ENCODE results near the gene CCDC57. TPM values are rescaled to one million over a fixed set of nuclear protein-coding genes. Genes with fewer than 3 reads are reported as not detected.
A peak's percentile ranks its signal among the peaks of the same experiment; 100 is the strongest.

CCDC57 gene
- total RNA-seq, 1 donor, result 21.0 TPM

GRCh38 chr17:82226146-82226808, 13.6 kb upstream of the CCDC57 start:
- Histone ChIP-seq H3K36me3 (ENCODE audit: insufficient read depth, low read length) (no peaks in the 10 kb centered on the region), H3K4me3 (ENCODE audit: insufficient read depth, low read length) (no peak overlapping the region), H3K4me2 (ENCODE audit: insufficient read depth, low read length) (no peak overlapping the region), H3K27me3 (ENCODE audit: insufficient read depth, low read length) (no peaks in the 10 kb centered on the region), H3K9me3 (ENCODE audit: low read depth, low read length) (no peaks in the 10 kb centered on the region), H3K79me2 (ENCODE audit: insufficient read depth, low read length) (peaks cover 24% of the 10 kb centered on the region), H3K27ac (ENCODE audit: low read depth, low read length) (no peak overlapping the region), H2AFZ (ENCODE audit: low read length) (no peak overlapping the region), H4K20me1 (ENCODE audit: insufficient read depth, low read length) (peaks cover 17% of the 10 kb centered on the region), H3K4me1 (ENCODE audit: insufficient read depth, low read length) (no peaks in the 10 kb centered on the region)
- no peak for TF ChIP-seq CTCF (IDR thresholded peaks at IDR 0.05; ENCODE audit: extremely low read depth, low read depth, low read length)
- DNase-seq (ENCODE audit: insufficient read length, low spot score, missing footprints), result peak; percentile 47

DNA sequence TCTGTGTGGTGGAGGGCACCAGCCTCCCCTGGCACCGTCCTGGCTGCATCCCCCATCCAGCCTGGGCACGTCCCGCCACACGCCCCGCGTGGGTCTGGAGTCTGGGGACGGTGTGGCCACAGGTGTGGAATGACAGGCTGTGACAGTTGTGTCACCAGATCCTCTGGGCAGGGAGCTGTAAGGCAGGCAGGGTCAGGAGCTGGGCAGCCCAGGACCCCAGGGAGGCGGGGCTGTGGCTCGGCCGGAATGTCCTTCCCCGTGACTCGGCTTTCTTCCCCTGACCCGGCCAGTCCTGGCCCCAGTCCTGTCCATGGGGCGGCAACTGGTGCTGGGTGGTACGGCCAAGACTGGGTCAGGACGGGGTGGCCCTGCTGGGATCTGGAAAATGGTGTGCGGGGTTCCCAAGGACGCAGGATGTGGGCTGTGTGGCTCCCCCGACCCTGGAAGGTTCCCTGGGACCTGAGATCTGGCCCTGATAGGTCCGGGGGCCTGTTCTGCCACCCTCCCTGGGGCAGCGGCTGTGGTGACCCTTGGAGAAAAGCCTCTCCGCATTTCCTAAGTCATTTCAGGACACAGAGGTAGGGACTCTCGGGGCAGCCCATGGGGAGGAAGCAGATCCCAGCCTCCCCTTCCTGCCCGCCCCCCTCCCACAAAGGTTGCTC, 12.9 kb upstream of the CCDC57 start:
- no peaks in the 10 kb centered on the region for H3K27me3 ChIP-seq (ENCODE audit: insufficient read depth, low read length)
- no peaks in the 10 kb centered on the region for H3K9me3 ChIP-seq (ENCODE audit: low read depth, low read length)
- TF ChIP-seq CTCF (IDR thresholded peaks at IDR 0.05; ENCODE audit: extremely low read depth, low read depth, low read length), result no peak
- no peaks in the 10 kb centered on the region for H3K36me3 ChIP-seq (ENCODE audit: insufficient read depth, low read length)
- peak; percentile 91 for DNase-seq (ENCODE audit: insufficient read length, low spot score, missing footprints)
- no peak overlapping the region for H3K27ac ChIP-seq (ENCODE audit: low read depth, low read length)
- H4K20me1 ChIP-seq (ENCODE audit: insufficient read depth, low read length), result peaks cover 12% of the 10 kb centered on the region
- no peak overlapping the region for H3K4me3 ChIP-seq (ENCODE audit: insufficient read depth, low read length)
- H3K4me2 ChIP-seq (ENCODE audit: insufficient read depth, low read length), result no peak overlapping the region
- no peak overlapping the region for H2AFZ ChIP-seq (ENCODE audit: low read length)
- no peaks in the 10 kb centered on the region for H3K4me1 ChIP-seq (ENCODE audit: insufficient read depth, low read length)
- H3K79me2 ChIP-seq (ENCODE audit: insufficient read depth, low read length), result peaks cover 16% of the 10 kb centered on the region

GRCh38 chr17:82224666-82225065, 12.0 kb upstream of the CCDC57 start:
- H3K4me3 ChIP-seq (ENCODE audit: insufficient read depth, low read length), result no peak overlapping the region
- H3K27ac ChIP-seq (ENCODE audit: low read depth, low read length), result no peak overlapping the region
- TF ChIP-seq CTCF (IDR thresholded peaks at IDR 0.05; ENCODE audit: extremely low read depth, low read depth, low read length), result no peak
- peaks cover 4% of the 10 kb centered on the region for H4K20me1 ChIP-seq (ENCODE audit: insufficient read depth, low read length)
- H3K36me3 ChIP-seq (ENCODE audit: insufficient read depth, low read length), result no peaks in the 10 kb centered on the region
- H3K4me1 ChIP-seq (ENCODE audit: insufficient read depth, low read length), result no peaks in the 10 kb centered on the region
- DNase-seq (ENCODE audit: insufficient read length, low spot score, missing footprints), result peak; percentile 43
- H3K4me2 ChIP-seq (ENCODE audit: insufficient read depth, low read length), result no peak overlapping the region
- no peaks in the 10 kb centered on the region for H3K27me3 ChIP-seq (ENCODE audit: insufficient read depth, low read length)
- peaks cover 8% of the 10 kb centered on the region for H3K79me2 ChIP-seq (ENCODE audit: insufficient read depth, low read length)
- no peak overlapping the region for H2AFZ ChIP-seq (ENCODE audit: low read length)
- no peaks in the 10 kb centered on the region for H3K9me3 ChIP-seq (ENCODE audit: low read depth, low read length)

DNA sequence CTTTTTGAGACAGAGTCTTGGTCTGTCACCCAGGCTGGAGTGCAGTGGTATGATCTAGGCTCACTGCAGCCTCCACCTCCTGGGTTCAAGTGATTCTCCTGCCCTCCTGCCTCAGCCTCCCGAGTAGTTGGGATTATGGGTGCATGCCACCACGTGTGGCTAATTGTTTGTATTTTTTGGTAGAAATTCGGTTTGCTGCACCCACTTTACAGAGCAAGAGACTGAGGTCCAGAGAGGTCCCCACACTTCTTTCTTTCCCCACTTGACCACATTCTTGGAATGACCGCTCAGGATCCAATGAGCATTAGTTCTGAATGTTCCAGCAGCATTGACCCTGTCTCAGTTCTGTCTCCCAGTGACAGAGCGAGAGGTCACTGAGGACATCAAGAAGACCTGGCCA, 10.9 kb upstream of the CCDC57 start:
- DNase-seq (ENCODE audit: insufficient read length, low spot score, missing footprints), result peak; percentile 73
- H3K9me3 ChIP-seq (ENCODE audit: low read depth, low read length), result no peaks in the 10 kb centered on the region
- no peaks in the 10 kb centered on the region for H3K4me1 ChIP-seq (ENCODE audit: insufficient read depth, low read length)
- no peak overlapping the region for H3K4me3 ChIP-seq (ENCODE audit: insufficient read depth, low read length)
- no peaks in the 10 kb centered on the region for H3K27me3 ChIP-seq (ENCODE audit: insufficient read depth, low read length)
- H3K36me3 ChIP-seq (ENCODE audit: insufficient read depth, low read length), result no peaks in the 10 kb centered on the region
- no peak overlapping the region for H2AFZ ChIP-seq (ENCODE audit: low read length)
- no peaks in the 10 kb centered on the region for H3K79me2 ChIP-seq (ENCODE audit: insufficient read depth, low read length)
- H3K27ac ChIP-seq (ENCODE audit: low read depth, low read length), result no peak overlapping the region
- TF ChIP-seq CTCF (IDR thresholded peaks at IDR 0.05; ENCODE audit: extremely low read depth, low read depth, low read length), result no peak
- no peak overlapping the region for H3K4me2 ChIP-seq (ENCODE audit: insufficient read depth, low read length)
- H4K20me1 ChIP-seq (ENCODE audit: insufficient read depth, low read length), result no peaks in the 10 kb centered on the region

Data from osteoblast (primary cell).